IMR-90 (cell line): Measurements from ENCODE around the gene POFUT2.

ENCODE experiments used
- CEBPB ChIP-seq: IDR thresholded peaks from 2 replicates; pipeline ENCODE4 v1.6.1; 2012; ENCODE audit warnings: low read depth, low read length, improper control_type of control experiment
- CHD1 ChIP-seq: IDR thresholded peaks from 2 replicates; pipeline ENCODE4 v1.6.1; 2012; ENCODE audit warnings: low read depth, low read length, improper control_type of control experiment
- ELK1 ChIP-seq: fragments of 150-350 bp; IDR thresholded peaks from 2 replicates; pipeline ENCODE4 v1.6.1; 2016; ENCODE audit warnings: low read depth, mild to moderate bottlenecking, low read length, moderate library complexity, borderline replicate concordance
- FOS ChIP-seq: fragments of 150-350 bp; IDR thresholded peaks from 2 replicates; pipeline ENCODE4 v1.6.1; 2016; ENCODE audit warnings: low read depth, low read length
- MAFK ChIP-seq: IDR thresholded peaks from 2 replicates; pipeline ENCODE4 v1.6.1; 2012; ENCODE audit warnings: low read depth, low read length, improper control_type of control experiment
- MAZ ChIP-seq: IDR thresholded peaks from 2 replicates; pipeline ENCODE4 v1.6.1; 2012; ENCODE audit warnings: low read depth, mild to moderate bottlenecking, low read length, improper control_type of control experiment, moderate library complexity, borderline replicate concordance
- MXI1 ChIP-seq: IDR thresholded peaks from 2 replicates; pipeline ENCODE4 v1.6.1; 2012; ENCODE audit warnings: low read depth, mild to moderate bottlenecking, low read length, moderate library complexity, borderline replicate concordance
- POLR2A ChIP-seq: IDR thresholded peaks from 2 replicates; pipeline ENCODE4 v1.6.1; 2012; ENCODE audit warnings: mild to moderate bottlenecking, low read depth, low read length
- RAD21 ChIP-seq: IDR thresholded peaks from 2 replicates; pipeline ENCODE4 v1.6.1; 2012; ENCODE audit warnings: low read length, improper control_type of control experiment
- RCOR1 ChIP-seq: IDR thresholded peaks from 2 replicates; pipeline ENCODE4 v1.6.1; 2012; ENCODE audit warnings: mild to moderate bottlenecking, low read length, improper control_type of control experiment; ENCODE audit not compliant: insufficient replicate concordance
- RFX5 ChIP-seq: IDR thresholded peaks from 2 replicates; pipeline ENCODE4 v1.8.0; 2012; ENCODE audit warnings: low read depth, mild to moderate bottlenecking, low read length, moderate library complexity
- SMC3 ChIP-seq: fragments of 150-350 bp; IDR thresholded peaks from 2 replicates; pipeline ENCODE4 v1.6.1; 2016; ENCODE audit warnings: low read depth, mild to moderate bottlenecking, antibody characterized with exemption, low read length, moderate library complexity
- TF ChIP-seq, protein P1 (sequence below): conservative IDR thresholded peaks from 2 replicates; pipeline ENCODE4 v1.5.1; 2012; ENCODE audit warnings: mild to moderate bottlenecking, low read depth, low read length, improper control_type of control experiment
- TF ChIP-seq, protein P2 (sequence below): fragments of 150-350 bp; IDR thresholded peaks from 2 replicates; pipeline ENCODE4 v1.6.1; 2017; ENCODE audit warnings: mild to moderate bottlenecking, antibody characterized with exemption, low read length, low read depth

- TF ChIP-seq RCOR1 (no peak), POLR2A (peak; percentile 96), MXI1 (peak; percentile 82; the same call in 1 of the 2 replicates), RAD21 (no peak), ELK1 (0 out of 2 replicates have a peak, but pooled peaks have one; percentile 1), SMC3 (no peak), MAFK (no peak), RFX5 (no peak), CEBPB (peak; percentile 36), MAZ (peak; percentile 84; the same call in 1 of the 2 replicates), FOS (no peak), CHD1 (peak; percentile 93; the same call in 1 of the 2 replicates)
- TF ChIP-seq, protein P1, sequence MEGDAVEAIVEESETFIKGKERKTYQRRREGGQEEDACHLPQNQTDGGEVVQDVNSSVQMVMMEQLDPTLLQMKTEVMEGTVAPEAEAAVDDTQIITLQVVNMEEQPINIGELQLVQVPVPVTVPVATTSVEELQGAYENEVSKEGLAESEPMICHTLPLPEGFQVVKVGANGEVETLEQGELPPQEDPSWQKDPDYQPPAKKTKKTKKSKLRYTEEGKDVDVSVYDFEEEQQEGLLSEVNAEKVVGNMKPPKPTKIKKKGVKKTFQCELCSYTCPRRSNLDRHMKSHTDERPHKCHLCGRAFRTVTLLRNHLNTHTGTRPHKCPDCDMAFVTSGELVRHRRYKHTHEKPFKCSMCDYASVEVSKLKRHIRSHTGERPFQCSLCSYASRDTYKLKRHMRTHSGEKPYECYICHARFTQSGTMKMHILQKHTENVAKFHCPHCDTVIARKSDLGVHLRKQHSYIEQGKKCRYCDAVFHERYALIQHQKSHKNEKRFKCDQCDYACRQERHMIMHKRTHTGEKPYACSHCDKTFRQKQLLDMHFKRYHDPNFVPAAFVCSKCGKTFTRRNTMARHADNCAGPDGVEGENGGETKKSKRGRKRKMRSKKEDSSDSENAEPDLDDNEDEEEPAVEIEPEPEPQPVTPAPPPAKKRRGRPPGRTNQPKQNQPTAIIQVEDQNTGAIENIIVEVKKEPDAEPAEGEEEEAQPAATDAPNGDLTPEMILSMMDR: 0 out of 2 replicates have a peak, but pooled peaks have one; percentile 15
- TF ChIP-seq, protein P2, sequence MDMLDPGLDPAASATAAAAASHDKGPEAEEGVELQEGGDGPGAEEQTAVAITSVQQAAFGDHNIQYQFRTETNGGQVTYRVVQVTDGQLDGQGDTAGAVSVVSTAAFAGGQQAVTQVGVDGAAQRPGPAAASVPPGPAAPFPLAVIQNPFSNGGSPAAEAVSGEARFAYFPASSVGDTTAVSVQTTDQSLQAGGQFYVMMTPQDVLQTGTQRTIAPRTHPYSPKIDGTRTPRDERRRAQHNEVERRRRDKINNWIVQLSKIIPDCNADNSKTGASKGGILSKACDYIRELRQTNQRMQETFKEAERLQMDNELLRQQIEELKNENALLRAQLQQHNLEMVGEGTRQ: no peak
Observed at GRCh38 chr21:45287438-45288391, at the start of gene POFUT2.
